ENCODE data around the gene DZANK1. TPM values are rescaled to one million over a fixed set of nuclear protein-coding genes. Genes with fewer than 3 reads are reported as not detected.
A peak's percentile ranks its signal among the peaks of the same experiment; 100 is the strongest.

Gene DZANK1
- polyA plus RNA-seq (10.6 and 17.0 TPM in 2 replicates), polyA minus RNA-seq (8.0 and 12.6 TPM in 2 replicates)

DNA sequence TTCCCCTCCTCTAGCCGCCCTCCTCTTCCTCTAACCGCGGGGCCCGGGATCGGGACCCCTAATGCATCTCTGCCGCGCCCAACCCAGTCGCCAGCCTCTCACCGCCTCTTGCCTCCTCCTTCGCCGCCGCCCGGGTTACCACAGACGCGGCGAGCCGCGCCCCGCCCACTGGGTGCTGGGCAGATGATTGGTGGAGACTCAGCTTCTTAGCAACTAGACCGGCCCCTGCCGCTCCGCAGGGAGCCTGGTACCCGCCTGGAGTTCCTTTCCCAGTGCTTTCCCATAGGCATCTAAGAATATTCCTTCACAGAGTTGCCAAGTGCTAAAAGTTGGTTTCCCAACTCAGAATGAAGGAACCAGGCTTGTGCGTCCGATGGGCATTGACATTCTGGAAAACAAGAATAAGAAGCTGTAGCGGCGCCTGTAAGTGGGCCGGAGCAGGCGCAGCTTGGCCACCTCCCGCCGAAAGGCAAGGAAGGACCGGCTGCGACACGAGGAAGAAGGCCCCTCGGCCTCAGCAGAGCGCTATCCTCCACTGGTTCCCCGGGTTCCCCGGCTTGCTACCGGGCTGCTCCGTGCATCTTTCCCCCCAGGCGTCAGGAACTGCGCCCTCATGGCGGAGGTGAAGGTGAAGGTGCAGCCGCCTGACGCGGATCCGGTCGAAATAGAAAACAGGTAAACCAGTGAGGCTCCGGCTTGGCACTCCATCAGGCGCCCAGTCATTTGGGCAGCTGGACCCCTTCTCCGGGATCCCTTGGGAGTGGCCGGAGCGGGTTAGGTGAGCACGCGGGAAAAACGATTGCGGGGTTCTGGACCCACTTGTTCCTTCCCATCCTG lies at the start of gene DZANK1, which contains the start of gene POLR3F:
TSS of gene DZANK1 (minus strand) at position 137 of the 837 bp plus-strand sequence. CDS start 1,672 bp downstream, outside the sequence.
TSS of gene POLR3F (plus strand) at position 497 of the 837 bp plus-strand sequence. CDS start at position 614, 117 bp downstream.
- Histone ChIP-seq H3K9me3 (ENCODE audit: low read length) (no peaks in the 10 kb centered on the region), H4K20me1 (ENCODE audit: insufficient read depth) (no peaks in the 10 kb centered on the region), H3K27ac (ENCODE audit: low read length) (peak within 1 kb of the TSS; percentile 82), H2AFZ (ENCODE audit: low read depth, low read length) (peak within 1 kb of the TSS; percentile 69), H3K36me3 (ENCODE audit: insufficient read depth, low read length) (no peaks in the 10 kb centered on the region), H3K4me3 (ENCODE audit: low read length) (peak within 1 kb of the TSS; percentile 84), H3F3A (ENCODE audit: insufficient read depth, low read length, poor library complexity, severe bottlenecking) (no peaks in the 10 kb centered on the region), H3K79me2 (replicated peaks; ENCODE audit: insufficient read depth, low read length) (peaks cover 16% of the 10 kb centered on the region), H3K4me2 (ENCODE audit: low read length) (peak within 1 kb of the TSS; percentile 74), H3K9me2 (ENCODE audit: insufficient read depth, low read length) (no peaks in the 10 kb centered on the region), H3K27me3 (ENCODE audit: insufficient read depth, low read depth, low read length) (no peaks in the 10 kb centered on the region), H3K9ac (ENCODE audit: low read length) (peak within 1 kb of the TSS; percentile 74)
- TF ChIP-seq EP300 (conservative IDR thresholded peaks at IDR 0.05; ENCODE audit: poor library complexity, severe bottlenecking) (peak; percentile 49), POLR2AphosphoS5 (IDR thresholded peaks at IDR 0.05) (peak; percentile 83), RAD21 (conservative IDR thresholded peaks at IDR 0.05) (peak; percentile 26), REST (IDR thresholded peaks at IDR 0.05; ENCODE audit: borderline replicate concordance) (no peak), EZH2 (IDR thresholded peaks at IDR 0.05; ENCODE audit: borderline replicate concordance, insufficient read depth, low read length, poor library complexity, severe bottlenecking) (peak; percentile 74), CTCF (IDR thresholded peaks at IDR 0.05; ENCODE audit: poor library complexity, severe bottlenecking) (no peak), SMC3 (conservative IDR thresholded peaks at IDR 0.05; ENCODE audit: poor library complexity) (peak; percentile 64), MXI1 (conservative IDR thresholded peaks at IDR 0.05; ENCODE audit: poor library complexity, severe bottlenecking) (peak; percentile 87), TAF1 (IDR thresholded peaks at IDR 0.05; ENCODE audit: low read depth) (peak; percentile 43)

DNA sequence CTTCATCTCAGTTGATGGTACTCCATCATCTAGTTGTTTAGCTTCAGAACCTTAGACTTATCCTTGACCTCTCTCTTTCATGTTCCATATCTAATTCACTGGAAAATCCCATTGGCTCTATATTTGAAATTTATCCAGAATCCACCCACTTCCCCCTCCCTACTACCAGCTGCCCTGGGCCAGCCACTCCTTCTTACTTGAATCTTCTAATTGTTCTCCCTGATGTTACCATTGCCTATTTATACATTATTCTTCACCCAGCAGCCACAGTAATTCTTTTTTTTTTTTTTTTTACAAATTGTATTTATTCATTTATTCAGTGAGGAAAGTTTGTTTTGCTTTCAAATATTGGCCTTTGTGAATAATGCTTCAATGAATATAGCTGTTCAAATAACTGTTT lies 49.1 kb upstream of the DZANK1 start:
- Histone ChIP-seq H3K9ac (ENCODE audit: low read length) (no peak overlapping the region), H3K27ac (ENCODE audit: low read length) (no peak overlapping the region), H3K9me3 (ENCODE audit: low read length) (no peaks in the 10 kb centered on the region), H3K9me2 (ENCODE audit: insufficient read depth, low read length) (no peaks in the 10 kb centered on the region), H4K20me1 (ENCODE audit: insufficient read depth) (no peaks in the 10 kb centered on the region), H3K79me2 (replicated peaks; ENCODE audit: insufficient read depth, low read length) (no peaks in the 10 kb centered on the region), H3K4me3 (ENCODE audit: low read length) (no peak overlapping the region), H3F3A (ENCODE audit: insufficient read depth, low read length, poor library complexity, severe bottlenecking) (no peaks in the 10 kb centered on the region), H2AFZ (ENCODE audit: low read depth, low read length) (no peak overlapping the region), H3K4me2 (ENCODE audit: low read length) (no peak overlapping the region), H3K27me3 (ENCODE audit: insufficient read depth, low read depth, low read length) (no peaks in the 10 kb centered on the region), H3K36me3 (ENCODE audit: insufficient read depth, low read length) (no peaks in the 10 kb centered on the region)
- TF ChIP-seq CTCF (IDR thresholded peaks at IDR 0.05; ENCODE audit: poor library complexity, severe bottlenecking), result no peak
